ENCODE measurements around the gene COX8C.

DNA sequence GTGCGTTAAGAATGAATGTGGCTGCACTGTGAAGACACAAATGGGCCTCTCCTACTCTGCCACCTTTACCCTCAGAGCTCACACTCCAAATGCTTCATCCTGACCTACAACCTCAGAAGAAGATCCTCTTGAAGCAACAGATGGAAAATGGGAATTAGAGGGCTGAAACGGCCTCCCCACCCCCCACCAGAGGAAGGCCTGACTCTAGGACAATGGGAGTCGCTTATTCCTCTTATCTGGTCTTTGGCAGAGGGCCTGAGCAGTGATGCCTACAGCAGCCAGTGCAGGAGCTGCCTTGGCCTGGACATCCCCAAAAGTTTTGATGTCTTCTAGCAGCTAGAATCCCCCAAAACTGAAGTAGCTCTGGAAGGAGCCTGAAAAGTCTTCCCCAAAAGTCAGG lies 43.3 kb upstream of the COX8C start:
- TF ChIP-seq, protein P1, sequence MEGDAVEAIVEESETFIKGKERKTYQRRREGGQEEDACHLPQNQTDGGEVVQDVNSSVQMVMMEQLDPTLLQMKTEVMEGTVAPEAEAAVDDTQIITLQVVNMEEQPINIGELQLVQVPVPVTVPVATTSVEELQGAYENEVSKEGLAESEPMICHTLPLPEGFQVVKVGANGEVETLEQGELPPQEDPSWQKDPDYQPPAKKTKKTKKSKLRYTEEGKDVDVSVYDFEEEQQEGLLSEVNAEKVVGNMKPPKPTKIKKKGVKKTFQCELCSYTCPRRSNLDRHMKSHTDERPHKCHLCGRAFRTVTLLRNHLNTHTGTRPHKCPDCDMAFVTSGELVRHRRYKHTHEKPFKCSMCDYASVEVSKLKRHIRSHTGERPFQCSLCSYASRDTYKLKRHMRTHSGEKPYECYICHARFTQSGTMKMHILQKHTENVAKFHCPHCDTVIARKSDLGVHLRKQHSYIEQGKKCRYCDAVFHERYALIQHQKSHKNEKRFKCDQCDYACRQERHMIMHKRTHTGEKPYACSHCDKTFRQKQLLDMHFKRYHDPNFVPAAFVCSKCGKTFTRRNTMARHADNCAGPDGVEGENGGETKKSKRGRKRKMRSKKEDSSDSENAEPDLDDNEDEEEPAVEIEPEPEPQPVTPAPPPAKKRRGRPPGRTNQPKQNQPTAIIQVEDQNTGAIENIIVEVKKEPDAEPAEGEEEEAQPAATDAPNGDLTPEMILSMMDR (IDR thresholded peaks at IDR 0.05): no peak
- TF ChIP-seq POLR2A (IDR thresholded peaks at IDR 0.05): no peak

Data from testis (tissue), 2 donors.